Stimulated activated CD4-positive, alpha-beta T cell treated with anti-CD3 and anti-CD28 coated beads, Interleukin-1b, Interleukin-23, amount 100 ng/mL, for 4 hours (primary cell): Measurements from ENCODE around the gene COMMD2.

ENCODE experiments used
- DNase-seq, 2 donors: peaks; one replicate each; pipeline ENCODE4 v3.0.0-alpha.2; 2020; ENCODE audit warnings: low read depth in 2 of 2

COMMD2 gene

GRCh38 chr3:149763565-149764195 lies 11.4 kb upstream of the COMMD2 start:
- DNase-seq, result no peak

DNA sequence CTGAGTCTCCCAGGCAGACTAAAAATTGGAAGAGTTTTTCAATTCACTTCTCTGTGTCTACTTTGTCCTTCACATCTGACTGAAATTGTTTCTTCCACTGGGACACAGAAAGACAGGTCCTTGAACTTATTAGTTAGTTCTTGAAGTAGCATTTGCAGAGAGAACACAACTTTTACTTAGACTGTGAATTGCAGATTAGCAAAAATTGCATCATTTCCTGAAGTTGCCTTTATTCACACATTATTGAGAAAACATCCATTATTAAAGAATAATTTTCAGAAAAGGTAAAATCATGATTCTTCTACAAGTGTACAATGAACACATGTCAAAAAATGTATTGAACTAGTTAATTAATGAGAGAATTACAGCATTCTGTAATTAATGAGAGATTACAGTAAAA lies 1.4 kb upstream of the COMMD2 start:
- no peak for DNase-seq

DNA sequence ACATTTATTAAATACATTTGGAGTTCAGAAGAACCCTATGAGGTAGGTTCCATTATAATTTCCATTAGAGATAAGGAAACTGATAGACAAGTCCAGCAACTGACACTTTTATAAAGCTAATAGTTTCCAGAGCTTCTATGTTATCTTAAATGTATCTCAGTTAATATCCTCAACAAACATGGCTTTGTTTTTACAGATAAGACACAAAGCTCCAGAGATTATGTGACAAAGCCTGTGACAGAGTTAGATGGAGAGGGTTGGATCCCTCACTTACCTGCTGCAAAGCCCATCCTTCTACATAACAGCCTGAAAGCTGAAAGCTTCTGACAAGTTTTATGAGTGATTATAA lies 473 bp upstream of the COMMD2 start:
- no peak for DNase-seq

DNA sequence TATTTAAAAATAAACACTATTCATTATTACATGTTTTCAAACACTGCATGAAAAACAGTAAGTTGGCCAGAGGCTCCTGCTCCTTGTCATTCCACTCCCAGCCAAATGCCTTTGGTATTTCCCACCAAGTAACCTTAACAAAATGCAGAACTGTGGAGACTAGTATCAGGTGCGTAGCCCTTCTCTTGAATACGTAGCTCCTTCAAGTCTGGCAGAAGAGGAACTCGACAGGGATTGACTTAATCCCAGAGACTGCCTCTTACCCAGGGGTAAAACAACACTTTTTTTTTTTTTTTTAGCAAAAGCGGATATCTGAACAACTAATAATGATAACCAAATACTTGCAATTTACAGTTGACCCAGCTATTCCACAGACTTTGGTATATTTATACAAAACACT lies 738 bp downstream of the COMMD2 start:
- DNase-seq, result no peak

- DNase-seq, result no peak
Observed at GRCh38 chr3:149744606-149745005, 7.7 kb downstream of the COMMD2 start.

DNA sequence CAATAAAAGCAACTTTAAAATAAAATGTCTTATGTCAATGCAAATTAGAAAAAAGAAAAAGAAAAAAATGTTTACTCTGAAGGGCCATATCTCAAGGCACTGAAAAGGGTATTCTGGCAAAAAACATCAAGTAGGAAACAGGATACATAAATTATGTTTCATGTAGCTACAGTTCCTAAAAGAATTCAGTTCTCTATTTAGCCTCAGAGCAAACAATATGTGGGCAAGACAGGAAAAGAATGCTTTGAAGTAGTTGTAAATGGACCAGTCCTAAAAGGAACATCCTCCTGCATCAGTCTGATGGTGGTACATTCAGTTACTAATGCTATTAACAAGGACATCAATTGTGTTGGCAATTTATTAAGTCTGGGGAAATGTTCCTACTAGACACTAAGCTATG lies 8.1 kb downstream of the COMMD2 start:
- DNase-seq, result no peak

GRCh38 chr3:149739396-149739795 lies 12.9 kb downstream of the COMMD2 start:
- no peak for DNase-seq

DNA sequence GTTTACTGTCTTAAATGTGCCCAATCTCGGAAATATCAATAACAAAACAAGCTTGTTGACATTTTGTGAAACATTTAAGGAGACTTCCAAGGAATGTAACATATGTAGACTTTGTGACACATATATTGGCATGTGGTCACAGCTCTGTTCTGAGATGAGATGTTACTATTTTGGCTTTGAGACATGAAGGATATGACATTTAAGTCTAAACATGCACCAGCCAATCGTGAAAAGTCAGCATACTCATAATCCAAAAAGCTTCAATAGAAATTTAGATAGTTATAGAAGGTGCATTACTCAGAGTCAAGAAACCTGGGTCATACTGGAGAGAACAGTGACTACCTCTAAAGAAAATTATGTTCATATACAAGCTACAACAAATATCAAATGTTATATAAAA lies 13.4 kb downstream of the COMMD2 start:
- DNase-seq, result no peak

DNA sequence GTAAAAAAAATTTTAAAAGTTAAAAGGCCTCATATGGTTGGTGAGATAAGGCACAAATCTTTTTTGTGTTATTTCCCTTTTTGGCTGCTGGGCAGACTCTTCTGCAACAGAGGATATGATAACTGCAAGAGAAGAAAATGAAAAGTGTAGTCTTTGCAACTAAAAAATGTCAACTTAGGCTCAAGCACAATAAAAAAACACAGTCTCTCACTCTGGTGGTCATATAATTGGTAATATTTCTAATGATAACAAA lies 15.4 kb downstream of the COMMD2 start:
- DNase-seq, result no peak

DNA sequence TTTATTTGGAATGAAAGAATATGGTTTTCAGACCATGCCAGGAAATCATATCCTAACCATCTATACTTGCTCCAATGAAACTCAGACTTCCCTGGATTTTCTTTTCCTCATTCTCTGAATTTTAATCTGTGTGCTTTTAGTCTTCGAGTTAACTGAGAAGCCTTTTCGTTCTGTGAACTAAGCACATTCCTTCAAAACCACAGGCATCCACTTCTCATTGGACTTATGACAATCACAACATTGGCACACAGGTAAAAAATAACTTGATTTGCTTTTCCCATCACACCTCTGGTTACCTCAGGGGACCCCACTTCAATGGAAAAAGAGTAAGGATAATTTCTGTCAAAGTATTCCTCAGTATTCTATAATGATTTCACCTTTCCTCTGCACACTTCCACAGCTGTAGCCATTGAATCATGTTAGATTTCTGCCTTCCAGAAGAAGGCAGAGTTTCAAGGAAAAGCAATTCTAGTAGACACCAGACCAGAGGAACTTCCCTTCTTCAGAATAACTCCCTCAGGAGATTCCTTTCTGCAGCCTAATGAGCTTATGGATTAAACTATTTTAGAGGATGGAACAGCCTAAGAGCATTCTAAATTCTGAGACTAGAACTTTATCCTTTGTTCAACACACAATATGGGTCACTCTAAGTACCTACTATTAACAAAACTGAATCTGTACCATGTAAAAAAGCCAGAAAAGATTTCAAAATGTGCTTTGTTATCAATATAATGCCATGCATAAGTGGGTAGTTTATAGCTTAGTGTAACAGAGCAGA lies 15.9 kb downstream of the COMMD2 start:
- no peak for DNase-seq

GRCh38 chr3:149732234-149732633 lies 20.1 kb downstream of the COMMD2 start:
- no peak for DNase-seq

GRCh38 chr3:149727656-149728055 lies 24.6 kb downstream of the COMMD2 start:
- no peak for DNase-seq

- DNase-seq, result no peak
Observed at GRCh38 chr3:149726716-149727407, 25.4 kb downstream of the COMMD2 start.

- DNase-seq, result no peak
Observed at GRCh38 chr3:149723781-149724180, 28.5 kb downstream of the COMMD2 start.

GRCh38 chr3:149720918-149721317 lies 31.4 kb downstream of the COMMD2 start:
- no peak for DNase-seq

DNA sequence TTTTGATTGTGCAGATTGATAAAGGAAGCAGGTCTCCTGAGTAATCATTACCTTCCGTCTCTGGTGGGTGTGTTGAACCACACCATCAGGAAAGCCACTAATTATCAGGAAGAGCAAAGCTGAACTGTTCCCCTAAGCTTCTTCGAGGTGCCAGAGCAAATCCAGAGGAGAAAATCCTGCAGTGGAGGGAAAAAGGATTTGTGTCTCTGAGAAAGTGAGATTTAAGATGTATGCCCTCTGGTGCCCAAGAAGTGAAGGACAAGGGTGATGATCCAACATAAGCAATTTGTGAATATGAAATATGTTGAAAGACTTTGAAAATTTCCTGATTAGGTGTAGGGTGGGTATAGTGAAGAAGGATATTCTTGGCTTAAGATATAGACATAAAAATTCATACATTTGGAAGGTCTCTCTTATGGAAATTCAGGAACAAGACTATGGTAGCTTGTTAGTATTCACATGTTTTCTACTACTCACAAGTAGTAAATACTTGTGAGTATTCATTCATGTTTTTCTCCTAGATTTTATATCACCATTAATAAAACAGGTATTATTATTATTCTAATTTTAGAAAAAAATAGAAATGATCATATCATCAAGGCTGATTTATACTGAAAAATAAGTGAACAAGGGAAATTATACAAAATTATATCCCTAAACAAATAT lies 34.8 kb downstream of the COMMD2 start:
- no peak for DNase-seq

- no peak for DNase-seq
Observed at GRCh38 chr3:149716984-149717383, 35.3 kb downstream of the COMMD2 start.

DNA sequence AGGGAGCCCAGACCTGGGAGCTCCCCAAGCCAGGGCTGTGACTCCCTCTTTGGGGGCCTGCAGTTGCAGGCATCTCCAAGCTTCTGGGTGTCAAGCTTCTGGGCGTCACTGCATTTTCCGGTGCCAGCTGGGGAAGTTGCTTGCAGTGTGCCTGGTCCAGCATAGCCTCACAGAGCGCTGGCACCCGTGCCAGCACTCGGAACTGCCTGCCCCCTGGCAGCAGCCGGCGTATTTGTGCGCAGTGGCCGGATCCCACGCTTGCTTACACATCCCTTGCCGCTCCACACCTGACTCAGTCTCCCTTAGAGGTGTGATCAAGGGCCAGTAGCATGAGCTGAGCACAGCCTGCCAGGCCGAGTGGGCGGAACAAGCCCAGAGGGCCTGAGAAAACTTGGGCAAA lies 37.0 kb downstream of the COMMD2 start:
- DNase-seq, result no peak

DNA sequence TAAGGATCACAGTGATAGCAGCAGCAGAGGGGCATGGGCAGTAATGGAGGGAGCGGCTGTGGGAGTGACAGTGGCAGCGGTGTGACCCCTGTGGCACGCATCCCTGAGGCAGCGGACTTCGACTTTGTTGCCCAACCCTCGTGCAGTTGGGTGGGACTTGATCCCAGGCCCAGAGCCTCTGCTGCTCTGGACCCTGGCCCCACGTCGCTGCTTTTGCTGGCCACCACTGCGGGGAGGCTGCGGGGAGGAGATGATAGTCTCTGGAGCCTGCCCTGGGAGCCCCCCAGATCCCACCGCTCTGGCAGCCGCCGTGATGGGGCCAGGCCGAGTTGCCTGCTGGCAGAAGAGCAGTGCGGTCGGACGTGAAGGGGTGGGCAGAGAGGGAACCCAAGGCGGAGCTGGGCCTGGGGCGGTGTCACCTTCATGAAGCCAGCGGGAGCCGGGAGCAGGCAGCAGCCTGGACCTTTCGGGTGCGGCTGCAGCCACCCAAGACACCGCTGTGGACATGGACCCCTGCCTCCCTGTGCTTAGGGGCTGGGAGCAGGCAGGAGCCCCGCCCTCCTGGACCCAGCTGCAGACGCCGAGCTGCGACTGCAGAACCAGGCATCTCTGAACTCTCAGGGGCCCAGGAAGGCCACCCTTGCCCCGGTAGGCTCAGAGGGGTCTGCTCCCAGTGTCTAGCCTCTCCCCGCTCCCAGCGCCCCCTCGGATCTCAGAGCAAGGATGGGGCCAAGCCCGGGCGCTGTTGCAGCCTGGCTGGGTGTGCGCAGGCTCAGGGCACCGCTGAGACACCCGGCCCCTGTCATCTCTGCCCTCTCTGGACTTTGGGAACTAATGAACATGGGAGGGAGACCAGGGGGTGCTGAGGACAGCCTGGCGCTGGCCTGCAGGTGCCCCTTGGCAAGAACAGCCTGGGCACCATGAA lies 38.3 kb downstream of the COMMD2 start:
- no peak for DNase-seq

DNA sequence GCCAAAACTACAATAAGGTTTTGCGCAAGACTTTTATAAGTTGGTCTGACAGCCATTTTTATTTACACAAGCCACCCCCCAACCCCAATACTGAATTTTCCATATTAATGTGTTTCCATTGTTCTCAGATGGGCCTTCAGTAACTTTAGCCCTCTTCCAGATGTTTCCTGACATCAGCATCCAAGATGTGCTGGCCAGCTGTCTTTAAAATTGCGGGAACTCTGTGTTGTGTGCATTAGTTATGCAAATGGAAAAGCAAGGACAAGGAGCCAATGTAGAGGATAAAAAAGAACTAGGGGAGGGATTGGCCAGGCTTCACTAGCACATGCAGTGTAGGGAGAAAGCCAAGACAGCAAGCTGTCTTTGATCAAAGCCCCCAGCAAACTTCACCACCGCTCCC lies 45.4 kb downstream of the COMMD2 start:
- DNase-seq, result no peak

GRCh38 chr3:149705416-149705815 lies 46.9 kb downstream of the COMMD2 start:
- no peak for DNase-seq

- DNase-seq, result no peak
Observed at GRCh38 chr3:149703466-149703865, 48.8 kb downstream of the COMMD2 start.
